Mesenchymal stem cell (in vitro differentiated cells and primary cell): ENCODE measurements around the gene PRMT3.

ENCODE experiments used
- DNase-seq: peaks from one replicate; pipeline ENCODE4 v3.0.0-alpha.2; 2013
- H2AFZ ChIP-seq: one replicate; pipeline ENCODE4 v1.6.1; 2013; ENCODE audit warnings: low read depth, mild to moderate bottlenecking, control low read depth, inconsistent platforms, low read length, moderate library complexity
- H2AK5ac ChIP-seq: 2 replicates; pipeline ENCODE4 v1.6.1; 2013; ENCODE audit warnings: low read length, moderate library complexity, mild to moderate bottlenecking, inconsistent platforms; ENCODE audit not compliant: severe bottlenecking
- H2BK120ac ChIP-seq: one replicate; pipeline ENCODE4 v1.6.1; 2013; ENCODE audit warnings: low read depth, mild to moderate bottlenecking, inconsistent platforms, low read length, moderate library complexity
- H2BK12ac ChIP-seq, 2 experiments: one replicate each; pipeline ENCODE4 v1.6.1; 2013; ENCODE audit warnings: inconsistent platforms in 2 of 2, low read length in 2 of 2, mild to moderate bottlenecking in 2 of 2, moderate library complexity in 2 of 2, control low read depth in 1 of 2
- H2BK15ac ChIP-seq: one replicate; pipeline ENCODE4 v1.6.1; 2013; ENCODE audit warnings: mild to moderate bottlenecking, low read depth, inconsistent platforms; ENCODE audit not compliant: poor library complexity, severe bottlenecking
- H2BK5ac ChIP-seq: 2 replicates; pipeline ENCODE4 v1.6.1; 2013; ENCODE audit warnings: low read depth, mild to moderate bottlenecking, low read length, control low read depth, inconsistent platforms; ENCODE audit not compliant: poor library complexity, severe bottlenecking
- H3K14ac ChIP-seq, 2 experiments: one replicate each; pipeline ENCODE4 v1.6.1; 2013; ENCODE audit warnings: inconsistent platforms in 2 of 2, low read length in 2 of 2, control low read depth in 1 of 2, mild to moderate bottlenecking in 1 of 2, moderate library complexity in 1 of 2
- H3K18ac ChIP-seq, 2 experiments: one replicate each; pipeline ENCODE4 v1.6.1; 2013; ENCODE audit warnings: inconsistent platforms in 2 of 2, low read length in 2 of 2, control low read depth in 1 of 2, low read depth in 1 of 2, mild to moderate bottlenecking in 1 of 2
- H3K23ac ChIP-seq, 2 experiments: one replicate each; pipeline ENCODE4 v1.6.1; 2013; ENCODE audit warnings: inconsistent platforms in 2 of 2, low read length in 2 of 2, mild to moderate bottlenecking in 2 of 2, moderate library complexity in 2 of 2, control low read depth in 1 of 2
- H3K27ac ChIP-seq: 2 replicates; pipeline ENCODE4 v1.5.1; 2013; ENCODE audit warnings: mild to moderate bottlenecking, moderate library complexity, low read length, control low read depth, inconsistent platforms; ENCODE audit not compliant: poor library complexity, severe bottlenecking
- H3K27me3 ChIP-seq, 2 experiments: 2 replicates each; pipeline versions ENCODE4 v1.6.1 to v1.7.0; 2013; ENCODE audit warnings: low read length in 2 of 2, mild to moderate bottlenecking in 2 of 2, moderate library complexity in 2 of 2, control low read depth in 1 of 2, inconsistent platforms in 1 of 2; ENCODE audit not compliant: control insufficient read depth in 1 of 2, insufficient read depth in 1 of 2
- H3K36me3 ChIP-seq, 2 experiments: 2 replicates each; pipeline versions ENCODE4 v1.6.1 to v1.7.0; 2013; ENCODE audit warnings: low read length in 2 of 2, control low read depth in 1 of 2, inconsistent platforms in 1 of 2, low read depth in 1 of 2, mild to moderate bottlenecking in 1 of 2; ENCODE audit not compliant: insufficient read depth in 2 of 2, control insufficient read depth in 1 of 2
- H3K4ac ChIP-seq, 2 experiments: one replicate each; pipeline ENCODE4 v1.6.1; 2013; ENCODE audit warnings: inconsistent platforms in 2 of 2, low read length in 2 of 2, mild to moderate bottlenecking in 2 of 2, moderate library complexity in 2 of 2, control low read depth in 1 of 2, low read depth in 1 of 2
- H3K4me1 ChIP-seq: 2 replicates; pipeline ENCODE4 v1.6.1; 2013; ENCODE audit warnings: low read depth, low read length, control low read depth; ENCODE audit not compliant: control insufficient read depth, insufficient read depth
- H3K4me2 ChIP-seq: 2 replicates; pipeline ENCODE4 v1.6.1; 2013; ENCODE audit warnings: low read length, mild to moderate bottlenecking, inconsistent platforms; ENCODE audit not compliant: poor library complexity, severe bottlenecking
- H3K4me3 ChIP-seq, 2 experiments: 2 replicates each; pipeline versions ENCODE4 v1.5.1 to v1.7.0; 2013; ENCODE audit warnings: low read length in 2 of 2, mild to moderate bottlenecking in 2 of 2, control low read depth in 1 of 2, low read depth in 1 of 2; ENCODE audit not compliant: insufficient read depth in 1 of 2
- H3K79me1 ChIP-seq: replicated peaks from 2 replicates; pipeline ENCODE4 v1.6.1; 2013; ENCODE audit warnings: mild to moderate bottlenecking, control low read depth, low read length, inconsistent platforms; ENCODE audit not compliant: poor library complexity, severe bottlenecking
- H3K9ac ChIP-seq: 2 replicates; pipeline ENCODE4 v1.7.0; 2013; ENCODE audit warnings: mild to moderate bottlenecking, low read length, moderate library complexity
- H3K9me3 ChIP-seq: 2 replicates; pipeline ENCODE4 v1.7.0; 2013; ENCODE audit warnings: mild to moderate bottlenecking, low read length; ENCODE audit not compliant: control insufficient read depth
- H4K8ac ChIP-seq: one replicate; pipeline ENCODE4 v1.6.1; 2013; ENCODE audit warnings: inconsistent platforms, mild to moderate bottlenecking, low read length, moderate library complexity
- H4K91ac ChIP-seq: one replicate; pipeline ENCODE4 v1.6.1; 2013; ENCODE audit warnings: mild to moderate bottlenecking, low read length, inconsistent platforms
- WGBS: methylation state at CpG from one replicate; pipeline ENCODE4 v1.1.7; 2013; ENCODE audit warnings: mixed read lengths; 5-methylcytosine and 5-hydroxymethylcytosine counted together

Gene PRMT3

GRCh38 chr11:20450829-20451228 lies 63.3 kb downstream of the PRMT3 start:
- H3K36me3 ChIP-seq, result peaks cover 0 to 9% of the 10 kb centered on the region in 2 experiments
- no peak overlapping the region for H2AK5ac ChIP-seq
- H2BK120ac ChIP-seq, result no peak overlapping the region
- no peak overlapping the region for H3K4me2 ChIP-seq
- no peak overlapping the region for H3K27ac ChIP-seq
- H3K4me1 ChIP-seq, result no peaks in the 10 kb centered on the region
- no peak overlapping the region for H2AFZ ChIP-seq
- no peak overlapping the region for H2BK15ac ChIP-seq
- no peak overlapping the region for H3K18ac ChIP-seq
- no peaks in the 10 kb centered on the region for H3K27me3 ChIP-seq
- no peak overlapping the region for H4K91ac ChIP-seq
- H2BK5ac ChIP-seq, result no peak overlapping the region
- H3K9ac ChIP-seq, result no peak overlapping the region
- no peak overlapping the region for H4K8ac ChIP-seq
- no peak overlapping the region for H3K4ac ChIP-seq
- no peak for DNase-seq
- no CpG with 5 or more reads among the region's 2 CpGs for WGBS
- H3K9me3 ChIP-seq, result no peaks in the 10 kb centered on the region
- H3K23ac ChIP-seq, result no peak overlapping the region
- H3K14ac ChIP-seq, result no peak overlapping the region
- no peak overlapping the region for H3K4me3 ChIP-seq
- no peak overlapping the region for H2BK12ac ChIP-seq
- no peaks in the 10 kb centered on the region for H3K79me1 ChIP-seq

GRCh38 chr11:20451568-20451967 lies 64.1 kb downstream of the PRMT3 start:
- Histone ChIP-seq H3K27me3 (no peaks in the 10 kb centered on the region), H2BK12ac (no peak overlapping the region), H4K8ac (no peak overlapping the region), H2AK5ac (no peak overlapping the region), H2BK15ac (no peak overlapping the region), H3K18ac (no peak overlapping the region), H3K36me3 (peaks cover 0 to 9% of the 10 kb centered on the region in 2 experiments), H4K91ac (no peak overlapping the region), H3K79me1 (no peaks in the 10 kb centered on the region), H3K23ac (no peak overlapping the region), H3K4ac (no peak overlapping the region), H3K4me2 (no peak overlapping the region), H3K4me3 (no peak overlapping the region), H3K9ac (no peak overlapping the region), H3K9me3 (no peaks in the 10 kb centered on the region), H2BK120ac (no peak overlapping the region), H2BK5ac (no peak overlapping the region), H3K14ac (no peak overlapping the region), H3K27ac (no peak overlapping the region), H2AFZ (no peak overlapping the region), H3K4me1 (no peaks in the 10 kb centered on the region)
- WGBS, result 33% methylated on average over 1 of the region's 2 CpGs
- no peak for DNase-seq

GRCh38 chr11:20452585-20452984 lies 65.1 kb downstream of the PRMT3 start:
- Histone ChIP-seq H3K4me3 (no peak overlapping the region), H2BK12ac (no peak overlapping the region), H4K8ac (no peak overlapping the region), H4K91ac (no peak overlapping the region), H3K27ac (no peak overlapping the region), H3K36me3 (peaks cover 0 to 13% of the 10 kb centered on the region in 2 experiments), H3K4ac (no peak overlapping the region), H3K9me3 (no peaks in the 10 kb centered on the region), H2BK5ac (no peak overlapping the region), H3K79me1 (no peaks in the 10 kb centered on the region), H3K27me3 (no peaks in the 10 kb centered on the region), H3K23ac (no peak overlapping the region), H3K4me1 (no peaks in the 10 kb centered on the region), H2AFZ (no peak overlapping the region), H2BK120ac (no peak overlapping the region), H3K18ac (no peak overlapping the region), H3K14ac (no peak overlapping the region), H2AK5ac (no peak overlapping the region), H3K9ac (no peak overlapping the region), H2BK15ac (no peak overlapping the region), H3K4me2 (no peak overlapping the region)
- WGBS, result no CpG with 5 or more reads among the region's 2 CpGs
- DNase-seq, result no peak

GRCh38 chr11:20453657-20454316 lies 66.3 kb downstream of the PRMT3 start:
- Histone ChIP-seq H2BK12ac (no peak overlapping the region), H4K91ac (no peak overlapping the region), H3K79me1 (no peaks in the 10 kb centered on the region), H2AFZ (no peak overlapping the region), H3K18ac (no peak overlapping the region), H3K14ac (no peak overlapping the region), H3K27me3 (no peaks in the 10 kb centered on the region), H2BK120ac (no peak overlapping the region), H3K36me3 (peaks cover 0 to 13% of the 10 kb centered on the region in 2 experiments), H3K4ac (no peak overlapping the region), H4K8ac (no peak overlapping the region), H3K9me3 (no peaks in the 10 kb centered on the region), H3K4me1 (no peaks in the 10 kb centered on the region), H3K27ac (no peak overlapping the region), H3K23ac (no peak overlapping the region), H2BK15ac (no peak overlapping the region), H3K9ac (no peak overlapping the region), H2BK5ac (no peak overlapping the region), H3K4me3 (no peak overlapping the region), H2AK5ac (no peak overlapping the region), H3K4me2 (no peak overlapping the region)
- DNase-seq, result no peak
- whole genome bisulfite sequencing, result 100% methylated on average over 1 of the region's 4 CpGs
